HUES48 (cell line): ENCODE measurements around the gene KIF21B.

Experiments used
- H3K27ac ChIP-seq: one replicate; pipeline ENCODE4 v1.7.0; 2013; ENCODE audit warnings: low read depth, low read length, inconsistent platforms
- H3K27me3 ChIP-seq: 2 replicates; pipeline ENCODE4 v1.6.1; 2013; ENCODE audit warnings: mild to moderate bottlenecking, low read length; ENCODE audit not compliant: control insufficient read depth, insufficient read depth
- H3K36me3 ChIP-seq: 2 replicates; pipeline ENCODE4 v1.6.1; 2013; ENCODE audit warnings: low read length; ENCODE audit not compliant: control insufficient read depth, insufficient read depth
- H3K4me1 ChIP-seq: 2 replicates; pipeline ENCODE4 v1.6.1; 2013; ENCODE audit warnings: mild to moderate bottlenecking, low read length; ENCODE audit not compliant: control insufficient read depth, insufficient read depth
- H3K4me3 ChIP-seq: 2 replicates; pipeline ENCODE4 v1.5.1; 2013; ENCODE audit warnings: mild to moderate bottlenecking, low read depth, low read length
- H3K9ac ChIP-seq: 2 replicates; pipeline ENCODE4 v1.6.1; 2013; ENCODE audit warnings: mild to moderate bottlenecking, low read depth, low read length, moderate library complexity
- H3K9me3 ChIP-seq: 2 replicates; pipeline ENCODE4 v1.6.1; 2013; ENCODE audit warnings: low read length; ENCODE audit not compliant: control insufficient read depth, insufficient read depth

Gene KIF21B

GRCh38 chr1:201008666-201009360, 14.7 kb downstream of the KIF21B start:
- peaks cover 5% of the 10 kb centered on the region; the same call in 1 of the 2 replicates for H3K4me1 ChIP-seq
- H3K36me3 ChIP-seq, result peaks cover 7% of the 10 kb centered on the region; the same call in 1 of the 2 replicates
- H3K4me3 ChIP-seq, result no peak overlapping the region
- H3K9me3 ChIP-seq, result no peaks in the 10 kb centered on the region
- H3K27me3 ChIP-seq, result no peaks in the 10 kb centered on the region
- H3K9ac ChIP-seq, result no peak overlapping the region
- no peak overlapping the region for H3K27ac ChIP-seq

GRCh38 chr1:201007481-201007880, 16.0 kb downstream of the KIF21B start:
- Histone ChIP-seq H3K4me3 (no peak overlapping the region), H3K9me3 (no peaks in the 10 kb centered on the region), H3K9ac (no peak overlapping the region), H3K27ac (no peak overlapping the region), H3K36me3 (peaks cover 16% of the 10 kb centered on the region; the same call in 1 of the 2 replicates), H3K4me1 (peaks cover 5% of the 10 kb centered on the region; the same call in 1 of the 2 replicates), H3K27me3 (no peaks in the 10 kb centered on the region)

- peaks cover 16% of the 10 kb centered on the region; the same call in 1 of the 2 replicates for H3K36me3 ChIP-seq
- H3K4me3 ChIP-seq, result no peak overlapping the region
- H3K9ac ChIP-seq, result no peak overlapping the region
- H3K27me3 ChIP-seq, result no peaks in the 10 kb centered on the region
- peaks cover 5% of the 10 kb centered on the region; the same call in 1 of the 2 replicates for H3K4me1 ChIP-seq
- H3K27ac ChIP-seq, result no peak overlapping the region
- H3K9me3 ChIP-seq, result no peaks in the 10 kb centered on the region
Observed at GRCh38 chr1:201006450-201006849, 17.1 kb downstream of the KIF21B start.

GRCh38 chr1:201004732-201005131, 18.8 kb downstream of the KIF21B start:
- Histone ChIP-seq H3K9ac (no peak overlapping the region), H3K9me3 (no peaks in the 10 kb centered on the region), H3K27ac (no peak overlapping the region), H3K27me3 (no peaks in the 10 kb centered on the region), H3K4me1 (no peaks in the 10 kb centered on the region), H3K36me3 (peaks cover 19% of the 10 kb centered on the region; the same call in 1 of the 2 replicates), H3K4me3 (no peak overlapping the region)

DNA sequence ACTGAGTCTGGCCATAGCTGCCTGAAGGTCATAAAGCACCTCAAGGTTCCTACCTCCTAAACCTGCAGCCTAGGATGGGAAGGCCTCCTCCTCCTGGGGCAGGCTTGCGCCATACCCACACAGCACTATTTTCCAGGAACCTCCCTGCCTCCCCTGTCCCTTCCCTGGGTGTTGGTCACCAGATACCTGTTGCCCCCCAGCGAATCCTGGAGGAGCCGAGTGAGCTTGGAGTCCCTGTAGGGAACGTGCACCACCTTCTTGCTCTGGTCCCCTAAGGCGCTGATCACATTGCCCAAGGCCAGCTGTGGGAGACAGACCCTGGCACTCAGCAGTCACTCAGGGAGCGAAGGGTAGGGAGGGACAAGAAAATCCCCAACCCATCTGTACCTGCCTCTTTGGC, 19.4 kb downstream of the KIF21B start:
- Histone ChIP-seq H3K27ac (no peak overlapping the region), H3K36me3 (peaks cover 22% of the 10 kb centered on the region; the same call in 1 of the 2 replicates), H3K9ac (no peak overlapping the region), H3K4me3 (no peak overlapping the region), H3K4me1 (no peaks in the 10 kb centered on the region), H3K27me3 (no peaks in the 10 kb centered on the region), H3K9me3 (no peaks in the 10 kb centered on the region)

DNA sequence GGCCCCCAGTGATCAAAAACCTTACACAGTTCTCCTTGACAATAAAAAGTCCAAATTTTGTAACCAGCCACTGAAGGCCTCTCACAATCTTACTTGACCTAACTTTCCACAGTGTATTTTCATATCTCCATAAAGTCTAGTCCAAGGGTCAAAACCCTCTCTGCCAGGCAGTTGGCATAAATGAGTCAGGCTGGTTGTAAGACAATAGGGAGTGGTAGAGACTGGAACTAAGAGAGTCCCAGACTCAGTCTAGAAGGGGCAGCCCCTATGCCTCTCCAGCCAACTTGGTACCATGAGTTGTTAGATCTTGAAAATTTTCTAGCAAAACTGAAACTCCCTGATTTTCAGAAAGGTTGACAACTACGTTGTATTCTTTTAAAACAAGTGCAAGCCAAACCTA, 21.0 kb downstream of the KIF21B start:
- Histone ChIP-seq H3K9me3 (no peaks in the 10 kb centered on the region), H3K4me3 (no peak overlapping the region), H3K27ac (no peak overlapping the region), H3K4me1 (no peaks in the 10 kb centered on the region), H3K27me3 (no peaks in the 10 kb centered on the region), H3K36me3 (peaks cover 37% of the 10 kb centered on the region), H3K9ac (no peak overlapping the region)

- peaks cover 37% of the 10 kb centered on the region for H3K36me3 ChIP-seq
- H3K27me3 ChIP-seq, result no peaks in the 10 kb centered on the region
- H3K4me1 ChIP-seq, result no peaks in the 10 kb centered on the region
- no peak overlapping the region for H3K9ac ChIP-seq
- no peaks in the 10 kb centered on the region for H3K9me3 ChIP-seq
- no peak overlapping the region for H3K27ac ChIP-seq
- H3K4me3 ChIP-seq, result no peak overlapping the region
Observed at GRCh38 chr1:201001962-201002361, 21.6 kb downstream of the KIF21B start.

DNA sequence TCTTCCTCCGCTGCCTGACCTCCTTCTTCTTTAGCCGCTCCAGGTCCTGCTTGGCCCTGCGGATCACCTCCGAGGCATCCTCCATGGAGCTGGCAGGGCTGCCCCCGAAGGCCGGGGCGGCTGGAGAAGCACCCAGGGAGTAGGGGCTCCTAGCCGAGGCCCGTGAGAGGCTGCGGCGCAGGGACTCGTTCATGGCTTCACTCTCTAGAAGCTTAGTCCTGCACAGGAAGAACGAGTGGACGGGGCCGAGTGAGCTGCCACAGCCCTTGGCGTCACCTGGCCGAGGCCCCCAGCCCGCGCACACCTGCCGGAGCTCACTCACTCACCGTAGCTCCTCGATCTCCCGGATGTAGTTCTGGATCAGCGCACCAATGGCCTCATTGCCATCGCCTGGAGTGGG, 23.1 kb downstream of the KIF21B start:
- H3K27me3 ChIP-seq, result no peaks in the 10 kb centered on the region
- H3K27ac ChIP-seq, result no peak overlapping the region
- H3K4me3 ChIP-seq, result no peak overlapping the region
- H3K36me3 ChIP-seq, result peaks cover 44% of the 10 kb centered on the region
- H3K9ac ChIP-seq, result no peak overlapping the region
- H3K4me1 ChIP-seq, result no peaks in the 10 kb centered on the region
- no peaks in the 10 kb centered on the region for H3K9me3 ChIP-seq

- Histone ChIP-seq H3K27me3 (no peaks in the 10 kb centered on the region), H3K36me3 (peaks cover 44% of the 10 kb centered on the region), H3K4me1 (no peaks in the 10 kb centered on the region), H3K9me3 (no peaks in the 10 kb centered on the region), H3K9ac (no peak overlapping the region), H3K27ac (no peak overlapping the region), H3K4me3 (no peak overlapping the region)
Observed at GRCh38 chr1:200999667-201000066, 23.8 kb downstream of the KIF21B start.

- no peaks in the 10 kb centered on the region for H3K27me3 ChIP-seq
- no peak overlapping the region for H3K4me3 ChIP-seq
- H3K4me1 ChIP-seq, result no peaks in the 10 kb centered on the region
- no peak overlapping the region for H3K27ac ChIP-seq
- H3K9ac ChIP-seq, result no peak overlapping the region
- H3K9me3 ChIP-seq, result no peaks in the 10 kb centered on the region
- peaks cover 39% of the 10 kb centered on the region for H3K36me3 ChIP-seq
Observed at GRCh38 chr1:200998323-200998722, 25.2 kb downstream of the KIF21B start.

DNA sequence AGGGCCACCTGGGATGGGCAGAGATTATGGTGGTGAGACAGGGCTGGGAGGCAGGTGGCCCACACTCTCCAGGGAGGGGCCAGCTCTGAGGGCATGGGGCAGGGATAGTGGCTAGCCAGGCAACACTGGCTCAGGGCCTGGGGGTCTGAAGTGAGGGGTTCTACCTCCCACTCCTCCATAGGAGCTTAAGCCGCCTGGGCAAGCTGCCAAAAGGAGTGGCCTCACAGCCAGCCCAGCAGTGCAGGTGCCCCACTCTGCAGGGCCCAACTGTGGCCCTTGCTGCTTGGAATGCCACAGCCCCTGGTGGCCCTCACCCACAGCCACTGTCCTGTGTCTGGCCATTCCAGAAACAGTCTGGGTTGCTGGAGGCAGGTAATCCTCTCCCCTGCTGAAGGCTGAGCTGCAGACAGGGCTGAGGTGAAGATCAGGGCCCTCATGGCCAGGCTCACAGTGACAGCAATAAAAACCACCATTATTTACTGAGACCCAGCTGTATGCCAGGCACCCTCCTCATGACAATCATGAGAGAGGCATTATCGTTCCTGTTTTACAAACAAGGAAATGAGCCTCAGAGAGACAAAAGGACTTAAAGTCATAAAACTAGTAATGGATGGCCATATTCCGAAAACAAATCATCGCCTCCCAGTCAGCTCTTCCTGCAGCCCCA, 31.0 kb downstream of the KIF21B start:
- no peaks in the 10 kb centered on the region for H3K9me3 ChIP-seq
- H3K9ac ChIP-seq, result no peak overlapping the region
- H3K4me3 ChIP-seq, result no peak overlapping the region
- H3K27ac ChIP-seq, result no peak overlapping the region
- H3K36me3 ChIP-seq, result peaks cover 52% of the 10 kb centered on the region
- no peaks in the 10 kb centered on the region for H3K4me1 ChIP-seq
- no peaks in the 10 kb centered on the region for H3K27me3 ChIP-seq
